Measurements from ENCODE around the gene ECD.

The ECD gene

GRCh38 chr10:73096041-73096448 is 71.8 kb downstream of the ECD start:
- DNase-seq = peak; percentile 56 to 61

GRCh38 chr10:73095481-73096021 is 72.3 kb downstream of the ECD start:
- peak in 1 of 2 experiments; percentile 11 for DNase-seq

- no peak for DNase-seq
Measured at GRCh38 chr10:73094986-73095480, 72.8 kb downstream of the ECD start.

GRCh38 chr10:73093922-73094850 is 73.6 kb downstream of the ECD start:
- DNase-seq = no peak

GRCh38 chr10:73092830-73093229 is 75.0 kb downstream of the ECD start:
- DNase-seq = no peak

- DNase-seq = no peak
Measured at GRCh38 chr10:73088304-73088703, 79.5 kb downstream of the ECD start.

GRCh38 chr10:73086816-73087215 is 81.0 kb downstream of the ECD start:
- no peak for DNase-seq

- DNase-seq = no peak
Measured at GRCh38 chr10:73084209-73084608, 83.6 kb downstream of the ECD start.

All from activated CD4-positive, alpha-beta T cell treated with anti-CD3 and anti-CD28 coated beads, Interleukin-2, amount 50 U/mL, for 4 hours (primary cell).